K562 (cell line): ENCODE results near the gene SH2D4B. TPM values are rescaled to one million over a fixed set of nuclear protein-coding genes. Genes with fewer than 3 reads are reported as not detected.

Experiments used
- ATAC-seq: fragments of 200-7000 bp; cut with Tn5 transposase; 3 replicates; pipeline ENCODE4 v1.9.1; 2020; ENCODE audit warnings: moderate library complexity
- BruUV-seq: library from RNA; stranded (reverse); fragments of 400-500 nt; replicated peaks from 2 replicates; lab custom pipeline; 2021; lab: Mats Ljungman, UMichigan
- CTCF ChIA-PET: fragments of 300-600 bp; formaldehyde crosslinking; extraction: SDS; loops from one replicate; lab custom pipeline; 2021; ENCODE audit warnings: low intra/inter-chr PET ratio; lab: Yijun Ruan, JAX
- POLR2A ChIA-PET: fragments of 300-600, 350-650 bp; sonication (Branson Sonifier 250); formaldehyde crosslinking; extraction: SDS; loops from one replicate; lab custom pipeline; 2021; ENCODE audit warnings: antibody characterized with exemption, inconsistent platforms; lab: Yijun Ruan, JAX
- DNase-seq, 4 experiments: peaks; one replicate each; pipeline versions ENCODE4 v3.0.0 to v3.0.0-alpha.2; 2011 to 2018; ENCODE audit warnings: low spot score in 3 of 4, mixed read lengths in 3 of 4; ENCODE audit errors: extremely low read depth in 1 of 4
- FAIRE-seq: peaks from 2 replicates; lab custom pipeline; 2011; peaks lifted over from hg19 to GRCh38; lab: Jason Lieb, UNC
- H2AFZ ChIP-seq: 2 replicates; pipeline ENCODE4 v1.6.0; 2011; ENCODE audit warnings: low read depth, low read length, control low read depth, inconsistent platforms
- H3K27ac ChIP-seq: fragments of 200-600 bp; 3 replicates; pipeline ENCODE4 v1.8.0; 2011; ENCODE audit warnings: low read depth, mild to moderate bottlenecking, control low read depth, inconsistent platforms, low read length, moderate library complexity, mixed read lengths; ENCODE audit errors: extremely low read depth
- H3K27me3 ChIP-seq, 2 experiments: fragments of 300-600 bp in 1 of 2; 2 replicates in 1 of 2; 3 replicates in 1 of 2; pipeline versions ENCODE4 v1.6.0 to v1.8.0; 2011; ENCODE audit warnings: inconsistent platforms in 2 of 2, low read length in 2 of 2, mild to moderate bottlenecking in 1 of 2, mixed read lengths in 1 of 2, moderate library complexity in 1 of 2; ENCODE audit not compliant: control insufficient read depth in 2 of 2, insufficient read depth in 2 of 2
- H3K36me3 ChIP-seq: fragments of 300-600 bp; 3 replicates; pipeline ENCODE4 v1.8.0; 2011; ENCODE audit warnings: mild to moderate bottlenecking, low read length, inconsistent platforms; ENCODE audit not compliant: control insufficient read depth, insufficient read depth
- H3K4me1 ChIP-seq, 2 experiments: fragments of 200-600 bp in 1 of 2; replicated peaks in 1 of 2; 2 replicates in 1 of 2; 3 replicates in 1 of 2; pipeline versions ENCODE4 v1.5.1 to v1.8.0; 2011; ENCODE audit warnings: inconsistent platforms in 2 of 2, low read length in 2 of 2, mild to moderate bottlenecking in 1 of 2, mixed read lengths in 1 of 2, moderate library complexity in 1 of 2; ENCODE audit not compliant: control insufficient read depth in 2 of 2, insufficient read depth in 2 of 2
- H3K4me2 ChIP-seq: 2 replicates; pipeline ENCODE4 v1.6.1; 2011; ENCODE audit warnings: low read length, control low read depth, inconsistent platforms, mixed read lengths; ENCODE audit not compliant: insufficient read depth
- H3K4me3 ChIP-seq: fragments of 200-600 bp; sonication (generic), shearing (Covaris generic); 2 replicates; pipeline ENCODE4 v1.5.1; 2016; ENCODE audit warnings: control low read depth, inconsistent platforms
- H3K79me2 ChIP-seq: fragments of 200-600 bp; 3 replicates; pipeline ENCODE4 v1.8.0; 2011; ENCODE audit warnings: low read length, inconsistent platforms; ENCODE audit not compliant: control insufficient read depth, insufficient read depth
- H3K9ac ChIP-seq, 2 experiments: 2 replicates each; pipeline versions ENCODE4 v1.6.0 to v1.6.1; 2011; ENCODE audit warnings: low read depth in 2 of 2, low read length in 2 of 2, control low read depth in 1 of 2, inconsistent platforms in 1 of 2, mild to moderate bottlenecking in 1 of 2, mixed read lengths in 1 of 2; ENCODE audit not compliant: insufficient read depth in 1 of 2
- H3K9me1 ChIP-seq: one replicate; pipeline ENCODE4 v1.6.0; 2011; ENCODE audit warnings: inconsistent platforms, mild to moderate bottlenecking, low read length, moderate library complexity; ENCODE audit not compliant: control insufficient read depth, insufficient read depth
- H3K9me3 ChIP-seq: replicated peaks from 2 replicates; pipeline ENCODE4 v1.5.1; 2011; ENCODE audit warnings: low read depth, low read length, inconsistent platforms; ENCODE audit not compliant: control insufficient read depth, insufficient read depth
- H4K20me1 ChIP-seq: replicated peaks from 2 replicates; pipeline ENCODE4 v1.6.1; 2011; ENCODE audit warnings: low read length, inconsistent platforms, mixed read lengths; ENCODE audit not compliant: control insufficient read depth, insufficient read depth
- HMGXB4 ChIP-seq: sonication (generic); formaldehyde crosslinking; IDR thresholded peaks from 2 replicates; pipeline ENCODE4 v1.8.1; 2023; ENCODE audit warnings: mild to moderate bottlenecking, missing genetic modification reagents
- MAFF ChIP-seq: IDR thresholded peaks from 2 replicates; pipeline ENCODE4 v1.6.1; 2012; ENCODE audit warnings: low read length, improper control_type of control experiment
- MAFK ChIP-seq: IDR thresholded peaks from 2 replicates; pipeline ENCODE4 v1.6.1; 2011; ENCODE audit warnings: low read length, improper control_type of control experiment
- PCBP2 ChIP-seq: fragments of 200-400 bp; formaldehyde crosslinking; IDR thresholded peaks from 2 replicates; pipeline ENCODE4 v1.6.1; 2018; ENCODE audit warnings: low read length, low read depth, mild to moderate bottlenecking, moderate library complexity; ENCODE audit not compliant: poor library complexity, severe bottlenecking
- SAFB ChIP-seq: fragments of 200-400 bp; formaldehyde crosslinking; IDR thresholded peaks from 2 replicates; pipeline ENCODE4 v1.6.1; 2017; ENCODE audit warnings: low read depth, low read length, borderline replicate concordance
- ZNF316 ChIP-seq: fragments of 450-650 bp; IDR thresholded peaks from 2 replicates; pipeline ENCODE4 v1.6.1; 2016
- WGBS: fragments of 100-300 bp; shearing (Covaris generic); methylation state at CpG from one replicate; pipeline ENCODE4 v1.1.6; 2016; ENCODE audit warnings: low coverage, mixed read lengths; ENCODE audit not compliant: insufficient coverage; ENCODE audit errors: missing lambda C conversion rate; 5-methylcytosine and 5-hydroxymethylcytosine counted together
- in situ Hi-C: fragments of 300-500 bp; cut with MboI; formaldehyde crosslinking; loops from 4 replicates; pipeline ENCODE4 v1.15.0; 2018; ENCODE audit warnings: inconsistent platforms, mixed read lengths
- intact Hi-C: fragments of 100-400 bp; cut with micrococcal nuclease; formaldehyde crosslinking; loops from 2 replicates; pipeline ENCODE4 v1.14.2; 2022
- polyA plus RNA-seq, 8 experiments: library from polyadenylated mRNA; depleted of rRNA in 4 of 8; stranded (reverse) in 5 of 8; unstranded in 3 of 8; fragments of >200 nt; fragmentation: Nextera tagmentation in 2 of 8; fragmentation: Illumina TruSeq in 1 of 8; extraction: Ambion mirVana in 2 of 8; extraction: Trizol in 1 of 8; gene quantifications; 2 replicates each; pipeline versions ENCODE4 v1.2.1 to v1.2.3, GENCODE V29; 2011 to 2014; ENCODE audit warnings: inconsistent platforms in 1 of 8, missing spikeins in 1 of 8
- total RNA-seq, 7 experiments: library from RNA; depleted of rRNA in 6 of 7; stranded (reverse); fragments of >200 nt in 6 of 7; fragmentation: Illumina TruSeq in 2 of 7; extraction: Trizol in 2 of 7; gene quantifications; 2 replicates each; pipeline versions ENCODE4 v1.2.1 to v1.2.3, GENCODE V29; 2011 to 2021; ENCODE audit warnings: low replicate concordance in 1 of 7

Gene SH2D4B
- total and polyA plus RNA-seq, 9 of the 15 experiments (the other 6 are each of a cell fraction or from before 2014, with no cell fraction given), result 0.03 to 0.14 (median 0.04) TPM; not detected in 4

DNA sequence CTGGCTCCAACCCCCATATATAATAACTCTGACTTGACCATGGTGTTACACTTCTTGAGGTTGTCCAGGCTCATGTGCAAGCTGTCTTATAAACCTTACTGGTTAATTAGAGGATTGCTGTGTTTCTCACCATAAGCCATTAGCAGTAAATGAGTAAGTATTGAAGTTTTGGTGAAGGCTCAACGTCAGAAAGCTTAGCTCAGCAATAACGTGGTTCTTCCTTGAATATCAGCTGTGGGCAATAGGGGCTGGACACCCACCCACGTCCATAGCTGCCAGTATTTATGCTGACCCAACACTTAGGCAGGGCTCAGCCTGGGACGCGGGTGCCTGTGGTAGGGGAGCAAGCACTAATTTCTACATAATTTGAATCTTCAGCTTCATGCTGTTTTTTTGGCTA is 134.1 kb downstream of the SH2D4B start:
- Histone ChIP-seq H3K9ac (no peak overlapping the region), H3K79me2 (no peaks in the 10 kb centered on the region), H4K20me1 (no peaks in the 10 kb centered on the region), H3K27me3 (peaks cover 9 to 18% of the 10 kb centered on the region in 2 experiments; a peak in 4 of 5 replicates), H3K9me3 (no peaks in the 10 kb centered on the region), H3K36me3 (no peaks in the 10 kb centered on the region)
- ATAC-seq, result no peak
- CTCF ChIA-PET, result no interaction called here
- intact Hi-C loops, result no loop called here
- WGBS, result 1% methylated on average over 5 of the region's 5 CpGs
- in situ Hi-C loops, result no loop called here
- DNase-seq, result no peak
- TF ChIP-seq SAFB (no peak), MAFK (peak; percentile 29; the same call in 1 of the 2 replicates), MAFF (peak; percentile 42), ZNF316 (peak; percentile 51), PCBP2 (no peak), HMGXB4 (CRISPR knock-in tag) (no peak)
- TF ChIP-seq, all 486 proteins: peak for 3
- no peaks in the 10 kb centered on the region for H3K9me1 ChIP-seq
- no peaks in the 10 kb centered on the region for H3K4me1 ChIP-seq
- POLR2A ChIA-PET, result no interaction called here
- no peak overlapping the region for H3K4me2 ChIP-seq
- no peak overlapping the region for H3K27ac ChIP-seq
- no peak overlapping the region for H2AFZ ChIP-seq
- FAIRE-seq, result peak; percentile 15
- H3K4me3 ChIP-seq, result no peak overlapping the region
- no TSS peak for BruUV-seq
